Transverse colon (tissue), 4 donors: ENCODE results near the gene RABGAP1L. TPM values are rescaled to one million over a fixed set of nuclear protein-coding genes. Genes with fewer than 3 reads are reported as not detected.

Experiments used
- DNase-seq: peaks from one replicate; pipeline ENCODE4 v3.0.0-alpha.2; 2019
- H3K27ac ChIP-seq, 4 donors: fragments of 200-600 bp; sonication (generic); 2 replicates each; pipeline ENCODE4 v1.5.1; 2016 to 2018; ENCODE audit warnings: inconsistent platforms in 4 of 4
- H3K27me3 ChIP-seq: fragments of 200-600 bp; sonication (generic); 2 replicates; pipeline ENCODE4 v1.5.1; 2017; ENCODE audit warnings: inconsistent platforms
- H3K36me3 ChIP-seq, 4 donors: fragments of 200-600 bp; sonication (generic); 2 replicates each; pipeline ENCODE4 v1.5.1; 2017 to 2019; ENCODE audit warnings: inconsistent platforms in 4 of 4
- H3K4me1 ChIP-seq, 4 donors: fragments of 200-600 bp; sonication (generic); 2 replicates each; pipeline ENCODE4 v1.5.1; 2017 to 2020; ENCODE audit warnings: inconsistent platforms in 4 of 4
- H3K4me3 ChIP-seq, 4 donors: fragments of 200-600 bp; sonication (generic); 1 replicate in 1 of 4; 2 replicates in 3 of 4; pipeline versions ENCODE4 v1.5.1 to v1.6.1; 2017 to 2019; ENCODE audit warnings: inconsistent platforms in 4 of 4
- H3K9me3 ChIP-seq, 2 donors: fragments of 200-600 bp; sonication (generic); 2 replicates each; pipeline ENCODE4 v1.5.1; 2017 to 2019; ENCODE audit warnings: inconsistent platforms in 2 of 2
- CTCF ChIP-seq, 5 experiments: fragments of 200-600 bp in 3 of 5; fragments of 450-650 bp in 2 of 5; sonication (generic) in 3 of 5; IDR thresholded peaks; 1 replicate in 2 of 5; 2 replicates in 3 of 5; pipeline ENCODE4 v1.5.1; 2016 to 2017; ENCODE audit warnings: antibody characterized with exemption in 5 of 5, inconsistent platforms in 3 of 5, mild to moderate bottlenecking in 2 of 5, moderate library complexity in 1 of 5
- EP300 ChIP-seq: sonication (generic); formaldehyde crosslinking; IDR thresholded peaks from one replicate; pipeline ENCODE4 v1.6.1; 2017; ENCODE audit warnings: antibody characterized with exemption, low read depth
- POLR2A ChIP-seq: fragments of 450-650 bp; IDR thresholded peaks from one replicate; pipeline ENCODE4 v1.6.1; 2016; ENCODE audit warnings: antibody characterized with exemption, mild to moderate bottlenecking, moderate library complexity
- POLR2AphosphoS5 ChIP-seq, 3 donors: sonication (generic); formaldehyde crosslinking; IDR thresholded peaks; one replicate each; pipeline ENCODE4 v1.6.1; 2016; ENCODE audit warnings: antibody characterized with exemption in 3 of 3
- WGBS, 2 donors: methylation state at CpG; one replicate each; pipeline ENCODE4 v1.1.5; 2018; ENCODE audit warnings: low coverage in 1 of 2; 5-methylcytosine and 5-hydroxymethylcytosine counted together
- in situ Hi-C, 4 donors: fragments of 200-750 bp; cut with MboI; loops; one replicate each; pipeline versions ENCODE4 v1.15.0 to v1.15.1; 2017; ENCODE audit warnings: low sequenced_read_pairs in 3 of 4, low pct_ligation_motif_present in 1 of 4, low pct_unique_long_range_greater_than_20kb in 1 of 4
- intact Hi-C: fragments of 100-400 bp; cut with DNase I; formaldehyde crosslinking; loops from one replicate; pipeline ENCODE4 v1.15.1; 2023; ENCODE audit warnings: low total_unique reads
- total RNA-seq, 4 donors: library from RNA; depleted of rRNA; stranded (reverse); fragments of >200 nt; gene quantifications; one replicate each; pipeline ENCODE4 v1.1.0, GENCODE V29; 2016

Gene RABGAP1L
- total RNA-seq, 4 donors from 2014 or later, result 68.9 to 127 (median 99.9) TPM

DNA sequence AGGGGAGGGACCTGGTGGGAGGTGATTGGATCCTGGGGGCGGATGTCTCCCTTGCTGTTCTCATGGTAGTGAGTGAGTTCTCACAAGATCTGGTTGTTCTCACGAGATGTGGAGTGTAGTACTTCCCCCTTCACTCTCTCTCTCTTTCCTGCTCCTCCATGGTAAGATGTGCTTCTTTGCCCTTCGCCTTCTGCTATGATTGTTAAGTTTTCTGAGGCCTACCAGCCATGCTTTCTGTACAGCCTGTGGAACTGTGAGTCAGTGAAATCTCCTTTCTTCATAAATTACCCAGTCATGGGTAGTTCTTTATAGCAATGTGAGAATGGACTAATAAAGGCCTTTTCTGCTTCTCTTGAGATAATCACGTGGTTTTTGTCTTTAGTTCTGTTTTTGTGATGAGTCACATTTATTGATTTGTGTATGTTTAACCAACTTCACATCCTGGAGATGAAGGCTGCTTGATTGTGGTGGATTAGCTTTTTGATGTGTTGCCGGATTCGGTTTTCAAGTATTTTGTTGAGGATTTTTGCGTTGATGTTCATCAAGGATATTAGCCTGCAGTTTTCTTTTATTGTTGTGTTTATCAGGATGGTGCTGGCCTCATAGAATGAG is 45.5 kb downstream of the RABGAP1L start:
- H3K4me1 ChIP-seq, result peaks cover 0 to 8% (median 0%) of the 10 kb centered on the region in 4 donors
- peaks cover 0 to 4% of the 10 kb centered on the region in 2 donors for H3K9me3 ChIP-seq
- intact Hi-C loops (no loop called here), in situ Hi-C loops (loop anchor here in 1 of 4 donors (25.0 kb wide), 1 partner anchor 193 kb away; the partner anchor contains the start of gene RC3H1)
- no peak overlapping the region for H3K27ac ChIP-seq
- H3K4me3 ChIP-seq, result no peak overlapping the region
- WGBS, 2 donors, result 72 to 74% methylated on average over 7 of the region's 7 CpGs
- DNase-seq, result no peak
- H3K27me3 ChIP-seq, result no peaks in the 10 kb centered on the region
- H3K36me3 ChIP-seq, result no peaks in the 10 kb centered on the region
- TF ChIP-seq CTCF (IDR thresholded peaks at IDR 0.05) (no peak), EP300 (no peak), POLR2AphosphoS5 (IDR thresholded peaks at IDR 0.05) (no peak), POLR2A (no peak)

DNA sequence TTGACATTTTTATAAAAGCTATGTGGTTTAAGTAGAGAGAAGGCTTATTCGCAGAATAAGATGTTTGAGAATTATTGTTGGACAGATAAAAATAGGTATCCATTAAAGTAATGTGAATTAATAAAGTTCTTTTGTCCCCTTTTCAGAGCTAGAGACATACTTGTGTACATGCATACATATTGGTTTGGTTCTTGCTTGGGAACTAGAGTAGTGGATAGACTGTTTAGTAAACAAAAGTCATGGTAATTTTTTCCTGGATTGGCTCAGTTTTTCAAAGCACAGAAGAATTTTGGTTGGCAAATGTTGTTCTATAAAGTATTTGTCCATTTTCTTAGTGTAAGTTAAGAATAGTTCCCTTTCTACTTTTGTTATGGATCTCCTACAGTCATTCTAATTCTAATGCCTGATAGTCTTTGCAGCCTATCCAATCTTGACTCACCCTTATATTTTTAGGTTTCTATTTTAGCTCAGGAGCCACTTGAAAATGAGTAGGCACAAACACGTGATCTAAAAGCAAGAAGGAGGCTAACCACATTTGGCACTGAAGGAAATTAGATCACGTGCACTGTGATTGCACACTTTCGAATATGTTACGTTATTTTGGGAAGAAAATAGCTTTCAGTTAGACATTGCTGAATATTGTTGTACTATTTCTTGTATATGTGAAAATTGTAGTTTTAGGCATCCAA is 47.0 kb downstream of the RABGAP1L start:
- no peak overlapping the region for H3K4me3 ChIP-seq
- H3K4me1 ChIP-seq, result peaks cover 0 to 8% (median 0%) of the 10 kb centered on the region in 4 donors
- in situ Hi-C loops (loop anchor here in 1 of 4 donors (25.0 kb wide), 1 partner anchor 194 kb away; the partner anchor contains the start of gene RC3H1), intact Hi-C loops (no loop called here)
- DNase-seq, result no peak
- H3K36me3 ChIP-seq, result no peaks in the 10 kb centered on the region
- peaks cover 0 to 4% of the 10 kb centered on the region in 2 donors for H3K9me3 ChIP-seq
- TF ChIP-seq EP300, result no peak
- TF ChIP-seq POLR2A, result no peak
- TF ChIP-seq CTCF (IDR thresholded peaks at IDR 0.05), result no peak
- TF ChIP-seq POLR2AphosphoS5 (IDR thresholded peaks at IDR 0.05), result no peak
- 73 to 85% methylated on average over 5 of the region's 5 CpGs for WGBS, 2 donors
- H3K27me3 ChIP-seq, result no peaks in the 10 kb centered on the region
- no peak overlapping the region for H3K27ac ChIP-seq

DNA sequence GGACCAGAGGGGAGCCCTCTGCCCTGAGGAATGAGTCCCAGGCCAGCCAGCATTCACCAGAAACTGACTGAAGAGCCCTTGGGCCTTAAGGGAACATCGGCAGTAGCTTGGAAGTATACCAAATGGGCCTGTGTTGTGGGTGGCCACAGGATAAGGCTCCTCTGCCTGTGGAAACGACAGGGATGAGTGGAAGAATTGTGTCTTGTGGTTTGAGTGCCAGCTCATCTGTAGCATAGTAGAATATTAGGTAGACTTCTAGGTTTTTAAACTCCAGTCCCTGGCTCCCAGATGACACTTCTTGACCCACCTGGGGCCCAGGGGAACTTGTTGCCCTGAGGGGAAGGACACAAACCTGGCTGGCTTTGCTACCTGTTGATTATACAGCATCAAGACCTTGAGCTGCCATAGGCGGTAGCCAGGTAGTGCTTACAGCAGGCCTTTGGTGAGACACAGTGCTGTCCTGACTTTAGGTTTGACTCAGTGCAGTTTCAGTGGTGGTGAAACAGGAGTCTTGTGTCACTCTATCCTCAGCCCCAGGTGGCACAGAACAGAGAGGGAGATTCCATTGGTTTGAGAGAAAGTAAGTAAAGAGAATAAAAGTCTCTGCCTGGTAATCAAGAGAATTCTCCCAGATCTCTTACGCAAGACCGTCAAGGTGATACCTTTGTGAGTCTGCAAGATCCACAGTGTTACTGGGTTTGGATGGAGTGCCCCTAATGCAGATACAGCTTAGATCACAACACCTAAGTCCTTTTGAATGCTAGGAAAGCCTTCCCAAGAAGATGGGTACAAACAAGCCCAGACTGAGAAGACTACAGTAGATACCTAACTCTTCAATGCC is 50.2 kb downstream of the RABGAP1L start:
- DNase-seq, result no peak
- Histone ChIP-seq H3K27me3 (no peaks in the 10 kb centered on the region), H3K4me1 (peaks cover 0 to 8% (median 0%) of the 10 kb centered on the region in 4 donors), H3K9me3 (no peaks in the 10 kb centered on the region), H3K27ac (no peak overlapping the region), H3K4me3 (no peak overlapping the region), H3K36me3 (no peaks in the 10 kb centered on the region)
- TF ChIP-seq CTCF (IDR thresholded peaks at IDR 0.05) (no peak), POLR2A (no peak), POLR2AphosphoS5 (IDR thresholded peaks at IDR 0.05) (no peak), EP300 (no peak)
- in situ Hi-C loops, result loop anchor here in 1 of 4 donors (25.0 kb wide), 1 partner anchor 197 kb away; the partner anchor contains the start of gene RC3H1
- 87% methylated on average over 5 of the region's 5 CpGs; no CpG with 5 or more reads in 1 of the 2 donors for WGBS, 2 donors
- intact Hi-C loops, result no loop called here

- Histone ChIP-seq H3K36me3 (no peaks in the 10 kb centered on the region), H3K9me3 (no peaks in the 10 kb centered on the region), H3K27me3 (no peaks in the 10 kb centered on the region), H3K4me3 (no peak overlapping the region), H3K4me1 (no peaks in the 10 kb centered on the region), H3K27ac (no peak overlapping the region)
- in situ Hi-C loops, result loop anchor here in 1 of 4 donors (25.0 kb wide), 1 partner anchor 199 kb away; the partner anchor contains the start of gene RC3H1
- intact Hi-C loops, result no loop called here
- DNase-seq, result no peak
- no peak for TF ChIP-seq EP300
- no peak for TF ChIP-seq CTCF (IDR thresholded peaks at IDR 0.05)
- TF ChIP-seq POLR2A, result no peak
- TF ChIP-seq POLR2AphosphoS5 (IDR thresholded peaks at IDR 0.05), result no peak
These were observed 52.2 kb downstream of the RABGAP1L start for GRCh38 chr1:174211486-174211885.
